ENCODE measurements around the gene VIL1. TPM values are rescaled to one million over a fixed set of nuclear protein-coding genes. Genes with fewer than 3 reads are reported as not detected.

VIL1 gene
- polyA plus RNA-seq, 1 donor (not counting 4 experiments of a cell fraction or from before 2014, with no cell fraction given), result not detected

GRCh38 chr2:218397820-218398436 lies 21.0 kb upstream of the VIL1 start:
- Histone ChIP-seq H2AFZ (ENCODE audit: control insufficient read depth, low read length) (peak overlapping the region; percentile 12), H3K27ac (ENCODE audit: control insufficient read depth, insufficient read depth, low read length) (peak overlapping the region; percentile 89), H3K9me1 (ENCODE audit: control insufficient read depth, extremely low read depth, insufficient read depth, low read length) (no peaks in the 10 kb centered on the region), H3K9me3 (ENCODE audit: control insufficient read depth, low read depth, low read length) (no peaks in the 10 kb centered on the region), H3K9ac (ENCODE audit: control insufficient read depth, extremely low read depth, insufficient read depth, low read length) (peak overlapping the region; percentile 86), H3K4me2 (ENCODE audit: control insufficient read depth, extremely low read depth, insufficient read depth, low read depth, low read length) (peak overlapping the region; percentile 90), H3K36me3 (ENCODE audit: control insufficient read depth in 2 of 2, extremely low read depth in 1 of 2, insufficient read depth in 2 of 2, low read length in 2 of 2) (peaks cover 0 to 3% of the 10 kb centered on the region in 2 experiments), H3K4me3 (ENCODE audit: control insufficient read depth in 2 of 3, extremely low read depth in 1 of 3, insufficient read depth in 2 of 3, low read depth in 1 of 3, low read length in 3 of 3) (peak overlapping the region; percentile 81 to 95 (median 82)), H3K27me3 (ENCODE audit: control insufficient read depth, extremely low read depth, insufficient read depth, low read length) (no peaks in the 10 kb centered on the region), H3K79me2 (ENCODE audit: control insufficient read depth, insufficient read depth, low read length) (peaks cover 24% of the 10 kb centered on the region), H4K20me1 (ENCODE audit: control insufficient read depth, extremely low read depth, insufficient read depth, low read length) (no peaks in the 10 kb centered on the region), H3K4me1 (ENCODE audit: control insufficient read depth, extremely low read depth, insufficient read depth, low read length) (peaks cover 26% of the 10 kb centered on the region)
- dilution Hi-C loops (cut with MboI; ENCODE audit: extremely low pct_ligation_motif_present, low sequenced_read_pairs), result no loop called here
- DNase-seq (ENCODE audit: low read depth, low spot score) (no peak), FAIRE-seq (peak; percentile 69)
- no peak for TF ChIP-seq EZH2 (IDR thresholded peaks at IDR 0.05; ENCODE audit: low read length)
- TF ChIP-seq, protein P1, sequence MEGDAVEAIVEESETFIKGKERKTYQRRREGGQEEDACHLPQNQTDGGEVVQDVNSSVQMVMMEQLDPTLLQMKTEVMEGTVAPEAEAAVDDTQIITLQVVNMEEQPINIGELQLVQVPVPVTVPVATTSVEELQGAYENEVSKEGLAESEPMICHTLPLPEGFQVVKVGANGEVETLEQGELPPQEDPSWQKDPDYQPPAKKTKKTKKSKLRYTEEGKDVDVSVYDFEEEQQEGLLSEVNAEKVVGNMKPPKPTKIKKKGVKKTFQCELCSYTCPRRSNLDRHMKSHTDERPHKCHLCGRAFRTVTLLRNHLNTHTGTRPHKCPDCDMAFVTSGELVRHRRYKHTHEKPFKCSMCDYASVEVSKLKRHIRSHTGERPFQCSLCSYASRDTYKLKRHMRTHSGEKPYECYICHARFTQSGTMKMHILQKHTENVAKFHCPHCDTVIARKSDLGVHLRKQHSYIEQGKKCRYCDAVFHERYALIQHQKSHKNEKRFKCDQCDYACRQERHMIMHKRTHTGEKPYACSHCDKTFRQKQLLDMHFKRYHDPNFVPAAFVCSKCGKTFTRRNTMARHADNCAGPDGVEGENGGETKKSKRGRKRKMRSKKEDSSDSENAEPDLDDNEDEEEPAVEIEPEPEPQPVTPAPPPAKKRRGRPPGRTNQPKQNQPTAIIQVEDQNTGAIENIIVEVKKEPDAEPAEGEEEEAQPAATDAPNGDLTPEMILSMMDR (optimal IDR thresholded peaks at IDR 0.05 in 1 of 3, IDR thresholded peaks at IDR 0.05 in 1 of 3, conservative IDR thresholded peaks at IDR 0.05 in 1 of 3; ENCODE audit: extremely low read depth in 1 of 3, insufficient read depth in 2 of 3, low read length in 3 of 3), result no peak

DNA sequence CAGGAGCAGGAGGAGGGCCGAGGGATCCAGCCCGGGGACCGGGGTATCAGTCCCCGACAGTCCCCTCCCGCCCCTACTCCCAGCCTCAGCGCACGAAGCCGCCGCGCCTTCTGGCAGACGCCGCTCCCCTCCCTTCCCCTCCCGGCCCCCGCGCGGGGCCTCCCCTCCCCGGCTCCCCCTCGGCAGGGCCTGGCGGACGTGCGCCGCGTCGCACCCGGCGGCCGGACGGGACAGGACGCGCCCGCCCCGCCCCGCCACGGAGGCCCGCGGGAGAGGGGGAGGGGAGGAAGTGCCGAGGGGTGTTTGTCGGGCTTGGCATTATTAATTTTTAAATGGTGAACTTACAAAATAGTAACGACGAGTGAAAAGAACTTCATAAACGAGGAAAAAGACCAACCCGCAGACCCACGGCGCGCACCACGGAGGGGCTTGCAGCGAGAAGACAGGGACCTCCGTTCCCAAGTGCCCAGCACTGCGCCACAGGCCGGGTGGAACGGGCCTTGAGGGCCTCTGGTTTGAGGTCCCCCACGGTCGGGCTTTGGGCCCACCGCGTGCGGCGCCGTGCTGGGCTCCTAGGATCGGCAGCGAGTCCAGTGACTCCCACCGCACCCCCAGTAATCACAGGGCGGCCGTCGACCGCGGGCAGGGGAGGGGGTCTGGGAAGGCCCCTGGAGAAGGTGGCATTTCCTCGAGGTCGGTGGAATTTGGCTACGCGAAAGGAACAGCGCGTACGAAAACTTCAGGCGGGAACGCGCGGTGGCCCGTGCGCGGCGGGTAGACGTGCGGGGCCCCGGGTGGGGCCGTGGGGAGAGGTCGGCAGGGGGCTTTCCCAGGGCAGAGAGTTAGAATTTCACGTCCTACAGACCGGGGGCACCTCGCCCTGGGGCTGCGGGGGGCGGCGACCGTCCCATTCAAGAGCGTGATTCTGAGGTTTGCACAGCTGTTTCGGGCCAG lies 20.2 kb upstream of the VIL1 start:
- Histone ChIP-seq H3K4me1 (ENCODE audit: control insufficient read depth, extremely low read depth, insufficient read depth, low read length) (peaks cover 26% of the 10 kb centered on the region), H4K20me1 (ENCODE audit: control insufficient read depth, extremely low read depth, insufficient read depth, low read length) (no peaks in the 10 kb centered on the region), H3K4me2 (ENCODE audit: control insufficient read depth, extremely low read depth, insufficient read depth, low read depth, low read length) (peak overlapping the region; percentile 90), H3K27ac (ENCODE audit: control insufficient read depth, insufficient read depth, low read length) (peak overlapping the region; percentile 89), H3K9ac (ENCODE audit: control insufficient read depth, extremely low read depth, insufficient read depth, low read length) (peak overlapping the region; percentile 86), H3K36me3 (ENCODE audit: control insufficient read depth in 2 of 2, extremely low read depth in 1 of 2, insufficient read depth in 2 of 2, low read length in 2 of 2) (peaks cover 0 to 3% of the 10 kb centered on the region in 2 experiments), H3K9me3 (ENCODE audit: control insufficient read depth, low read depth, low read length) (no peaks in the 10 kb centered on the region), H3K27me3 (ENCODE audit: control insufficient read depth, extremely low read depth, insufficient read depth, low read length) (no peaks in the 10 kb centered on the region), H2AFZ (ENCODE audit: control insufficient read depth, low read length) (peak overlapping the region; percentile 33), H3K9me1 (ENCODE audit: control insufficient read depth, extremely low read depth, insufficient read depth, low read length) (no peaks in the 10 kb centered on the region), H3K79me2 (ENCODE audit: control insufficient read depth, insufficient read depth, low read length) (peaks cover 24% of the 10 kb centered on the region), H3K4me3 (ENCODE audit: control insufficient read depth in 2 of 3, extremely low read depth in 1 of 3, insufficient read depth in 2 of 3, low read depth in 1 of 3, low read length in 3 of 3) (peak overlapping the region; percentile 81 to 95 (median 82))
- dilution Hi-C loops (cut with MboI; ENCODE audit: extremely low pct_ligation_motif_present, low sequenced_read_pairs), result no loop called here
- FAIRE-seq (no peak), DNase-seq (ENCODE audit: low read depth, low spot score) (no peak)
- TF ChIP-seq, protein P1 (optimal IDR thresholded peaks at IDR 0.05 in 1 of 3, IDR thresholded peaks at IDR 0.05 in 1 of 3, conservative IDR thresholded peaks at IDR 0.05 in 1 of 3; ENCODE audit: extremely low read depth in 1 of 3, insufficient read depth in 2 of 3, low read length in 3 of 3), result no peak
- TF ChIP-seq EZH2 (IDR thresholded peaks at IDR 0.05; ENCODE audit: low read length), result no peak
